ENCODE measurements around the gene NPHP4. TPM values are rescaled to one million over a fixed set of nuclear protein-coding genes. Genes with fewer than 3 reads are reported as not detected.

Gene NPHP4
- total and polyA plus RNA-seq, 12 donors: 2.7 to 13.2 (median 7.3) TPM

DNA sequence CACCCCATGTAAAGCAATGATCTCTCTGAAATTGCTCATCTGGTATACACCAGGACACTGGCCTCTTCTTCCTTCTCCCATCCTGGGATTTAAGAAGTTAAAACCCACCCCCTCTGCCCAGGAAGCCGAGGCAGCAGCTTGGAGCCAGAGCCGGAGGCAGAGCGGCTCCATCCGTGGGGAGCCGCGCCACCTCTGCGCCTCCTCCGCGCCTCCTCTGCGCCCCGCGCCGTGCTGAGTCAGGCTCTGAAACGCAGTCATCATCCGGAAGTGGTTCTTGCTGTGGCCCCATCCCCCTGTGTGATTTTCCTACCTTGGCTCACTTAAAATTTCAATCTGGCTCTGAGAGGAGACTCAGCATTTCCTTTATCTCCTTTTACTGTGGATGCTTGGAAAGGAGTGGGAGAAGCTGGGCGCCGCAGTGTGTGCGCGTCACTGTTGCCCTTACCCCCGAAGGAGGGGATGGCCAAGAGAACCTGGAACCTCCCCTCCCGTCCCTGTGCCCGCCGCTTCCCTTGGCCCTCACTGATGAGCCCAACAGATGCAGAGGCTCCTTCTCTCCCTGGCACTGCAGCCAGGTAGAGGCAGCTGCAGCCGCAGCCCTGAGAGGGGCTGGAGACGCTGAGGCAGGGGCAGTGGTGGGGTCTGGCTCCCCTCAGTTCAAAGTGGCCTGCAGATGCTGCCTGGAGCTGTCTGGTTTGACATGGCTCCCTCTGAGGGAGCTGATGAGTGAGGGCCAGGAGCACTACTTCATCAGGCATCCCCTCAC, 15.3 kb upstream of the NPHP4 start:
- WGBS, 4 donors: 71 to 84% (median 78%) methylated on average over 21 to 25 of the region's 25 CpGs
- peaks cover 5 to 8% of the 10 kb centered on the region in 2 donors for H3K4me1 ChIP-seq (replicated peaks in 1 of 2)
- no peaks in the 10 kb centered on the region for H3K9me3 ChIP-seq (replicated peaks in 1 of 3)
- DNase-seq: peak in 1 of 7 donors; percentile 6
- H3K27me3 ChIP-seq: no peaks in the 10 kb centered on the region
- no peak for TF ChIP-seq POLR2A (IDR thresholded peaks at IDR 0.05)
- TF ChIP-seq, protein P1, sequence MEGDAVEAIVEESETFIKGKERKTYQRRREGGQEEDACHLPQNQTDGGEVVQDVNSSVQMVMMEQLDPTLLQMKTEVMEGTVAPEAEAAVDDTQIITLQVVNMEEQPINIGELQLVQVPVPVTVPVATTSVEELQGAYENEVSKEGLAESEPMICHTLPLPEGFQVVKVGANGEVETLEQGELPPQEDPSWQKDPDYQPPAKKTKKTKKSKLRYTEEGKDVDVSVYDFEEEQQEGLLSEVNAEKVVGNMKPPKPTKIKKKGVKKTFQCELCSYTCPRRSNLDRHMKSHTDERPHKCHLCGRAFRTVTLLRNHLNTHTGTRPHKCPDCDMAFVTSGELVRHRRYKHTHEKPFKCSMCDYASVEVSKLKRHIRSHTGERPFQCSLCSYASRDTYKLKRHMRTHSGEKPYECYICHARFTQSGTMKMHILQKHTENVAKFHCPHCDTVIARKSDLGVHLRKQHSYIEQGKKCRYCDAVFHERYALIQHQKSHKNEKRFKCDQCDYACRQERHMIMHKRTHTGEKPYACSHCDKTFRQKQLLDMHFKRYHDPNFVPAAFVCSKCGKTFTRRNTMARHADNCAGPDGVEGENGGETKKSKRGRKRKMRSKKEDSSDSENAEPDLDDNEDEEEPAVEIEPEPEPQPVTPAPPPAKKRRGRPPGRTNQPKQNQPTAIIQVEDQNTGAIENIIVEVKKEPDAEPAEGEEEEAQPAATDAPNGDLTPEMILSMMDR (IDR thresholded peaks at IDR 0.05): no peak
- no peaks in the 10 kb centered on the region for H3K36me3 ChIP-seq (replicated peaks in 1 of 2)
- no peak overlapping the region for H3K4me3 ChIP-seq
- no peak overlapping the region for H3K27ac ChIP-seq
- intact Hi-C loops (cut with DNase I): no loop called here

GRCh38 chr1:6006882-6007281, 14.7 kb upstream of the NPHP4 start:
- H3K27me3 ChIP-seq: no peaks in the 10 kb centered on the region
- DNase-seq: peak in 1 of 7 donors; percentile 4
- no peak overlapping the region for H3K4me3 ChIP-seq
- TF ChIP-seq, protein P1 (IDR thresholded peaks at IDR 0.05): no peak
- TF ChIP-seq POLR2A (IDR thresholded peaks at IDR 0.05): no peak
- 78 to 94% (median 87%) methylated on average over 3 to 12 of the region's 12 CpGs for WGBS, 4 donors
- intact Hi-C loops (cut with DNase I): no loop called here
- H3K36me3 ChIP-seq (replicated peaks in 1 of 2): no peaks in the 10 kb centered on the region
- no peaks in the 10 kb centered on the region for H3K9me3 ChIP-seq (replicated peaks in 1 of 3)
- H3K27ac ChIP-seq: no peak overlapping the region
- peaks cover 7 to 14% of the 10 kb centered on the region in 2 donors for H3K4me1 ChIP-seq (replicated peaks in 1 of 2)

GRCh38 chr1:6005276-6005917, 13.2 kb upstream of the NPHP4 start:
- Histone ChIP-seq H3K4me1 (replicated peaks in 1 of 2) (peaks cover 7 to 17% of the 10 kb centered on the region in 2 donors), H3K9me3 (replicated peaks in 1 of 3) (no peaks in the 10 kb centered on the region), H3K27ac (no peak overlapping the region), H3K4me3 (no peak overlapping the region), H3K36me3 (replicated peaks in 1 of 2) (no peaks in the 10 kb centered on the region), H3K27me3 (no peaks in the 10 kb centered on the region)
- peak in 2 of 7 donors; percentile 10 to 36 for DNase-seq
- intact Hi-C loops (cut with DNase I): no loop called here
- TF ChIP-seq, protein P1 (IDR thresholded peaks at IDR 0.05): no peak
- TF ChIP-seq POLR2A (IDR thresholded peaks at IDR 0.05): no peak
- WGBS, 4 donors: 76 to 90% (median 83%) methylated on average over 3 to 10 of the region's 10 CpGs

DNA sequence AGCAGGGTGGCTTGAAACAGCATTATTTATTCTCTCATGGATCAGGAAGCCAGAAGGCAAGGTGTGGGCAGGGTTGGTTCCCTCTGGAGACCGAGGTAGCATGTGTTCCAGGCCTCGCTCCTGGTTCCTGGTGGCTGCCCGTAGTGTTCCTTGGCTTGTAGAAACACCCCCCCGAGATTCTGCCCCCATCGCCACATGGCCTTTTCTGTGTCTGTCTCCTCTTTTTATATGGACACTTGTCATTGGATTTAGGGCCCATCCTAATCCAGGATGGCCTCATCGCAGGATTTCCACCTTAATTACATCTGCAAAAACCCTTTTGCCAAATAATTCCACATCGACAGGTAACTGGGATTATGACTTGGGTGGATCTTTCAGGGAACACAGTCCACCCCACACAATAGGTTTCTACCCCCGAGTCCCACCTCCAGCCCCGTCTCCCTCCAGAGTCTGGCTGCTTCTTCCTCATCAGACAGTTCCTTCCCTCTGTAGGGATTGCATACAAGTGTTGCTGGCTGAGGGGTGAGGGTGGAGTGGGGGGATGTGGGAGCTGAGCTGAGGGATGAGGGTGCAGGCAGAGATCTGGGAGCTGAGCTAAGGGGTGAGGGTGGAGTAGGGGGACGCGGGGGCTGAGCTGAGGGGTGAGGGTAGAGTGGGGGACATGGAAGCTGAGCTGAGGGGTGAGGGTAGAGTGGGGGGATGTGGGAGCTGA, 12.3 kb upstream of the NPHP4 start:
- peak in 2 of 7 donors; percentile 4 for DNase-seq
- H3K9me3 ChIP-seq (replicated peaks in 1 of 3): no peaks in the 10 kb centered on the region
- no peaks in the 10 kb centered on the region for H3K36me3 ChIP-seq (replicated peaks in 1 of 2)
- WGBS, 4 donors: 91 to 95% (median 93%) methylated on average over 9 to 11 of the region's 11 CpGs
- no peak overlapping the region for H3K27ac ChIP-seq
- H3K4me1 ChIP-seq (replicated peaks in 1 of 2): peaks cover 7 to 17% of the 10 kb centered on the region in 2 donors
- no peak overlapping the region for H3K4me3 ChIP-seq
- no peaks in the 10 kb centered on the region for H3K27me3 ChIP-seq
- intact Hi-C loops (cut with DNase I): no loop called here
- TF ChIP-seq, protein P1 (IDR thresholded peaks at IDR 0.05): no peak
- no peak for TF ChIP-seq POLR2A (IDR thresholded peaks at IDR 0.05)
